NK-92 treated with Interleukin-12 subunit alpha and Interleukin-12 subunit beta, amount 100 ng/mL, for 24 hours (cell line): ENCODE measurements around the gene SERPING1.
A peak's percentile ranks its signal among the peaks of the same experiment; 100 is the strongest.

Experiments
- DNase-seq: peaks from one replicate; lab custom pipeline; 2025; lab: John Stamatoyannopoulos, UW

Gene SERPING1

GRCh38 chr11:57652662-57653061 is 55.2 kb downstream of the SERPING1 start:
- DNase-seq: no peak

GRCh38 chr11:57653163-57653562 is 55.7 kb downstream of the SERPING1 start:
- DNase-seq: no peak

- no peak for DNase-seq
Observed at GRCh38 chr11:57656885-57657193, 59.4 kb downstream of the SERPING1 start.

- DNase-seq: peak; percentile 98
Observed at GRCh38 chr11:57657194-57658022, 59.9 kb downstream of the SERPING1 start, which contains the start of gene CLP1. TSS of gene CLP1 (plus strand) at chr11:57657762. CDS start at chr11:57659477, 1,715 bp downstream.

- DNase-seq: no peak
Observed at GRCh38 chr11:57658023-57658361, 60.5 kb downstream of the SERPING1 start.

GRCh38 chr11:57659669-57660068 is 62.2 kb downstream of the SERPING1 start:
- no peak for DNase-seq

- no peak for DNase-seq
Observed at GRCh38 chr11:57662893-57663292, 65.4 kb downstream of the SERPING1 start.

- DNase-seq: no peak
Observed at GRCh38 chr11:57663975-57664374, 66.5 kb downstream of the SERPING1 start.
